ENCODE results near the gene PAPPA. TPM values are rescaled to one million over a fixed set of nuclear protein-coding genes. Genes with fewer than 3 reads are reported as not detected.

PAPPA gene
- total and polyA plus RNA-seq, 2 donors from 2014 or later = 4.2 to 10.2 TPM

DNA sequence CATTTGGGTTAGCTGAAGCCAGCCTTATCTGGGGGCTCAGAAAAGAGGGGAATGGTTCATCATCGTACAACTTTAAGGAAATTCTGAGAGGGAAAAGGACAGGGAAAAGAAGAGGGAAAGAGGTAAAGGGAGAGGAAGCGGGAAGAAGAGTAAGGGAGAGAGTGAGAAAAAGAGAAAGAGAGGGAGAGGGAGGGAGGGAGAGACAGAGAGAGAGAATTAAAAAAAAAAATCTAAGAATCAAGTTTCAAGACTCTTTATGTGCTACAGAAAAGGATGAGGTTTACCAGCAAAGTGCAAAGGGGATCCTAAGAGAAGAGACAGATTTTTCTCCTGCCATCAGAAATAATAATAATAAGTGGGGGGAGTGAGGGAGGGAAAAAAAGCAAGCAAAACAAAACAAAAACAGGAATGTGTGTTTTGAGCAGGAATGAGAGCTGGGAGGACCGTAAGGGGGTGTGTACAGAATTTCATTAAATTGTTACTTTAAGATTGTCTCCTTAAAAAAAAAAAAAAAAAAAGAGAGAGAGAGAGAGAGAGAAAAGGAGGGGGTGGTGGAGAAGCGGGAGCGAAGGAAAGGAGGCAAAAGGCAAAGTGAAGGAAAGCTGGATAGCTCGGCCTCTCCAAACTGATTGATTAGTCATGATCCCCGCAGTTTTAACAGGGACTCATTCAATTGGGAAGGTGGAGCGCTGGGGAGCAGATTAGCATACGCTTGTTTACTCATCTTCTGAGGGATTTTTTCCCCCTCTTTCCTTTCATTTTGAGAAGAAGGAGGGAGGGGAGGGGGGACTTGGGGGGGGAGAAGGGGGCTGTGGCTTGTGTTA lies 438 bp upstream of the PAPPA start:
- intact Hi-C loops (cut with DNase I) = no loop called here
- no peaks in the 10 kb centered on the region for H3K9me3 ChIP-seq (ENCODE audit: control insufficient read depth in 2 of 3, insufficient read depth in 1 of 3, low read length in 3 of 3)
- H3K27ac ChIP-seq (ENCODE audit: low read depth in 2 of 2, low read length in 2 of 2) = peak overlapping the region in 1 of 2 donors; percentile 62
- FAIRE-seq (no peak), DNase-seq (peak in 2 of 5 donors; percentile 21 to 35)
- TF ChIP-seq CTCF (IDR thresholded peaks at IDR 0.05; ENCODE audit: borderline replicate concordance, extremely low read depth, insufficient read depth) = no peak
- no peak overlapping the region for H3K9ac ChIP-seq (ENCODE audit: low read length in 3 of 3)
- H3K27me3 ChIP-seq (ENCODE audit: control insufficient read depth, insufficient read depth, low read length) = peaks cover 4% of the 10 kb centered on the region
- H3K4me3 ChIP-seq (ENCODE audit: low read length in 3 of 3) = peak overlapping the region in 2 of 3 donors; percentile 54 to 80
- no peaks in the 10 kb centered on the region for H3K36me3 ChIP-seq (ENCODE audit: control insufficient read depth in 2 of 3, insufficient read depth in 3 of 3, low read length in 3 of 3)
- H3K4me1 ChIP-seq (ENCODE audit: control insufficient read depth in 2 of 3, insufficient read depth in 2 of 3, low read depth in 1 of 3, low read length in 3 of 3) = peaks cover 0 to 9% (median 3%) of the 10 kb centered on the region in 3 donors

GRCh38 chr9:116154334-116154975 lies 864 bp downstream of the PAPPA start:
- TF ChIP-seq CTCF (IDR thresholded peaks at IDR 0.05; ENCODE audit: borderline replicate concordance, extremely low read depth, insufficient read depth) = no peak
- Histone ChIP-seq H3K36me3 (ENCODE audit: control insufficient read depth in 2 of 3, insufficient read depth in 3 of 3, low read length in 3 of 3) (no peaks in the 10 kb centered on the region), H3K4me3 (ENCODE audit: low read length in 3 of 3) (peak overlapping the region; percentile 57 to 87 (median 75)), H3K9ac (ENCODE audit: low read length in 3 of 3) (peak overlapping the region; percentile 20 to 85 (median 81)), H3K9me3 (ENCODE audit: control insufficient read depth in 2 of 3, insufficient read depth in 1 of 3, low read length in 3 of 3) (no peaks in the 10 kb centered on the region), H3K4me1 (ENCODE audit: control insufficient read depth in 2 of 3, insufficient read depth in 2 of 3, low read depth in 1 of 3, low read length in 3 of 3) (peaks cover 0 to 9% (median 3%) of the 10 kb centered on the region in 3 donors), H3K27me3 (ENCODE audit: control insufficient read depth, insufficient read depth, low read length) (peaks cover 2% of the 10 kb centered on the region), H3K27ac (ENCODE audit: low read depth in 2 of 2, low read length in 2 of 2) (peak overlapping the region; percentile 78 to 86)
- DNase-seq = peak; percentile 29 to 71 (median 64)
- no peak for FAIRE-seq
- intact Hi-C loops (cut with DNase I) = no loop called here

GRCh38 chr9:116154976-116155697 lies 1.5 kb downstream of the PAPPA start:
- H3K4me3 ChIP-seq (ENCODE audit: low read length in 3 of 3) = peak overlapping the region; percentile 57 to 87 (median 75)
- peaks cover 0 to 9% (median 3%) of the 10 kb centered on the region in 3 donors for H3K4me1 ChIP-seq (ENCODE audit: control insufficient read depth in 2 of 3, insufficient read depth in 2 of 3, low read depth in 1 of 3, low read length in 3 of 3)
- intact Hi-C loops (cut with DNase I) = no loop called here
- H3K9ac ChIP-seq (ENCODE audit: low read length in 3 of 3) = peak overlapping the region; percentile 49 to 85 (median 81)
- no peaks in the 10 kb centered on the region for H3K27me3 ChIP-seq (ENCODE audit: control insufficient read depth, insufficient read depth, low read length)
- no peaks in the 10 kb centered on the region for H3K9me3 ChIP-seq (ENCODE audit: control insufficient read depth in 2 of 3, insufficient read depth in 1 of 3, low read length in 3 of 3)
- DNase-seq (peak in 4 of 5 donors; percentile 21 to 65 (median 56)), FAIRE-seq (no peak)
- no peak for TF ChIP-seq CTCF (IDR thresholded peaks at IDR 0.05; ENCODE audit: borderline replicate concordance, extremely low read depth, insufficient read depth)
- H3K27ac ChIP-seq (ENCODE audit: low read depth in 2 of 2, low read length in 2 of 2) = peak overlapping the region; percentile 78 to 86
- no peaks in the 10 kb centered on the region for H3K36me3 ChIP-seq (ENCODE audit: control insufficient read depth in 2 of 3, insufficient read depth in 3 of 3, low read length in 3 of 3)
